ENCODE data around the gene ZNF792.

DNA sequence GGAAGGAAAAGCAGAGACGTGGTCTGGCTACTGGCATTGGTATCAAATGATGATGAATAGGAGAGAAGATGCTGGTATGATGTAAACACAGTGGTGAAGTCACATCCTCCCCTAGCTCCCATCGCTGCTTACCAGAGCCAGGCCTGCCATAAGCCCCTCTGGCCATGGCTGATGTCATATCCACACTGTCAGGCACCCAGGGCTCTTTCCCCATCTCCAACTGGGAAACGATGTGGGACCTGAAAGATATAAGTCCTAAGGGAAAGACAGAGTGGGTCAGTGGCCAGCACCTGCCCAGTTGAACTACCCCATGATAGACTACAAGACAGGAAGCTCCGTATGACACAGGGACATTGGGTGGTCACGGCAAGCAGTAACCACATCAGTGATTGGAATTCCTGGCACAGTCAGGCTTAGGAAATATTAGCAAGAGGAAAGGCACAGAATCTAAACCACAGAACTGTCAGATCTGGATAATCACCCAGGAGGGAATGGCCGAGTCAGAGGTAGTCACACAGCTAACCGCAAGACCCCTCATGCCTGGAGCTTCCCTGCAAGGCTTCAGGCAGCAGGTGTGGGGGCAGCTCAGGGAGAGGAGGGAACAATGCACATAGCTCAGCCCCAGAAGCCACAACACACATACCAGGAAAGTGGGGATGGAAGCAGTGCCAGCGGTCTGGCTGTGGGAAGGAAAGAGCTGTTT is 3.8 kb downstream of the ZNF792 start:
- TF ChIP-seq, protein P1, sequence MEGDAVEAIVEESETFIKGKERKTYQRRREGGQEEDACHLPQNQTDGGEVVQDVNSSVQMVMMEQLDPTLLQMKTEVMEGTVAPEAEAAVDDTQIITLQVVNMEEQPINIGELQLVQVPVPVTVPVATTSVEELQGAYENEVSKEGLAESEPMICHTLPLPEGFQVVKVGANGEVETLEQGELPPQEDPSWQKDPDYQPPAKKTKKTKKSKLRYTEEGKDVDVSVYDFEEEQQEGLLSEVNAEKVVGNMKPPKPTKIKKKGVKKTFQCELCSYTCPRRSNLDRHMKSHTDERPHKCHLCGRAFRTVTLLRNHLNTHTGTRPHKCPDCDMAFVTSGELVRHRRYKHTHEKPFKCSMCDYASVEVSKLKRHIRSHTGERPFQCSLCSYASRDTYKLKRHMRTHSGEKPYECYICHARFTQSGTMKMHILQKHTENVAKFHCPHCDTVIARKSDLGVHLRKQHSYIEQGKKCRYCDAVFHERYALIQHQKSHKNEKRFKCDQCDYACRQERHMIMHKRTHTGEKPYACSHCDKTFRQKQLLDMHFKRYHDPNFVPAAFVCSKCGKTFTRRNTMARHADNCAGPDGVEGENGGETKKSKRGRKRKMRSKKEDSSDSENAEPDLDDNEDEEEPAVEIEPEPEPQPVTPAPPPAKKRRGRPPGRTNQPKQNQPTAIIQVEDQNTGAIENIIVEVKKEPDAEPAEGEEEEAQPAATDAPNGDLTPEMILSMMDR (IDR thresholded peaks at IDR 0.05; ENCODE audit: control extremely low read depth in 1 of 3, insufficient read depth in 1 of 3, low read depth in 1 of 3, low read length in 3 of 3), result no peak
- TF ChIP-seq, protein P2, sequence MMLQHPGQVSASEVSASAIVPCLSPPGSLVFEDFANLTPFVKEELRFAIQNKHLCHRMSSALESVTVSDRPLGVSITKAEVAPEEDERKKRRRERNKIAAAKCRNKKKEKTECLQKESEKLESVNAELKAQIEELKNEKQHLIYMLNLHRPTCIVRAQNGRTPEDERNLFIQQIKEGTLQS (IDR thresholded peaks at IDR 0.05; ENCODE audit: insufficient read depth, low read depth, low read length), result no peak
- TF ChIP-seq CBX8 (IDR thresholded peaks at IDR 0.05; ENCODE audit: borderline replicate concordance, low read depth, low read length) (no peak), USF2 (IDR thresholded peaks at IDR 0.05; ENCODE audit: low read length) (no peak), SP4 (IDR thresholded peaks at IDR 0.05; ENCODE audit: low read length) (no peak), POLR2A (IDR thresholded peaks at IDR 0.05; ENCODE audit: control extremely low read depth in 1 of 2, low read depth in 2 of 2, low read length in 2 of 2) (no peak)

All from H1 (cell line).